Tibial nerve (tissue), 4 donors: ENCODE measurements around the gene ARHGAP26. TPM values are rescaled to one million over a fixed set of nuclear protein-coding genes. Genes with fewer than 3 reads are reported as not detected.

Experiments
- DNase-seq, 2 donors: peaks; one replicate each; pipeline ENCODE4 v3.0.0-alpha.2; 2019; ENCODE audit warnings: low spot score in 2 of 2
- H3K27ac ChIP-seq, 4 donors: fragments of 200-600 bp; sonication (generic) in 3 of 4; one replicate each; pipeline ENCODE4 v1.5.1; 2017 to 2019; ENCODE audit warnings: mild to moderate bottlenecking in 1 of 4
- H3K27me3 ChIP-seq, 2 donors: fragments of 200-600 bp; sonication (generic) in 1 of 2; one replicate each; pipeline versions ENCODE4 v1.5.1 to v1.6.0; 2017 to 2019
- H3K36me3 ChIP-seq, 3 donors: fragments of 200-600 bp; sonication (generic); one replicate each; pipeline ENCODE4 v1.5.1; 2018 to 2019
- H3K4me1 ChIP-seq, 4 donors: fragments of 200-600 bp; sonication (generic) in 3 of 4; one replicate each; pipeline ENCODE4 v1.5.1; 2017 to 2019
- H3K4me3 ChIP-seq, 4 donors: fragments of 200-600 bp; sonication (generic) in 3 of 4; one replicate each; pipeline ENCODE4 v1.5.1; 2017 to 2019; ENCODE audit warnings: mild to moderate bottlenecking in 1 of 4, moderate library complexity in 1 of 4
- H3K9me3 ChIP-seq, 4 donors: fragments of 200-600 bp; sonication (generic) in 3 of 4; one replicate each; pipeline ENCODE4 v1.5.1; 2017 to 2019
- CTCF ChIP-seq, 5 experiments: fragments of 200-600 bp in 3 of 5; fragments of 450-650 bp in 2 of 5; sonication (generic) in 3 of 5; IDR thresholded peaks; one replicate each; pipeline ENCODE4 v1.5.1; 2016 to 2019; ENCODE audit warnings: antibody characterized with exemption in 5 of 5, mild to moderate bottlenecking in 3 of 5, moderate library complexity in 2 of 5
- EP300 ChIP-seq, 2 donors: sonication (generic); formaldehyde crosslinking; IDR thresholded peaks; one replicate each; pipeline ENCODE4 v1.6.1; 2017; ENCODE audit warnings: antibody characterized with exemption in 2 of 2, mild to moderate bottlenecking in 1 of 2
- POLR2A ChIP-seq, 2 donors: fragments of 450-650 bp; IDR thresholded peaks; one replicate each; pipeline ENCODE4 v1.6.1; 2017; ENCODE audit warnings: antibody characterized with exemption in 2 of 2, mild to moderate bottlenecking in 2 of 2, moderate library complexity in 2 of 2
- WGBS, 2 donors: methylation state at CpG; one replicate each; pipeline ENCODE4 v1.1.5; 2018; 5-methylcytosine and 5-hydroxymethylcytosine counted together
- total RNA-seq, 4 donors: library from RNA; depleted of rRNA; stranded (reverse); fragments of >200 nt; gene quantifications; one replicate each; pipeline ENCODE4 v1.1.0, GENCODE V29; 2016

ARHGAP26 gene
- total RNA-seq, 4 donors from 2014 or later: 33.7 to 77.8 (median 57.8) TPM

GRCh38 chr5:143002459-143003327, 232.5 kb downstream of the ARHGAP26 start:
- TF ChIP-seq EP300 (IDR thresholded peaks at IDR 0.05): peak; percentile 89 to 95
- peak; percentile 30 to 51 (median 38) for TF ChIP-seq CTCF (IDR thresholded peaks at IDR 0.05)
- no peak for TF ChIP-seq POLR2A (IDR thresholded peaks at IDR 0.05)
- WGBS, 2 donors: 26 to 36% methylated on average over 7 of the region's 7 CpGs

DNA sequence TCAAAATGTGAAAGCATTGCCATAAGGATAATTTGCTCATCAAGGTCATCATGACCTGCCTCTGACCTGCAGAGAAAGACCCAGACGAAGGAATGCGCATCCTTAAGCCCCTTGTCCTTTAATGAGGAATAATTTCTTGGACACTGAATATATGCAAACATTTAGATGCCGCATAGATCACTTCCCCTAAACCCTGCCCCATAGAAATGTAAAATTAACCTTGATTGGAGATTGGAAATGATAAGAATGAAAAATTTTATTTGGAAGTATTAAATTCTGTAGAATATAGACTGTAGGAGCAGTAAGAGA, 233.1 kb downstream of the ARHGAP26 start:
- 82 to 87% methylated on average over 3 of the region's 3 CpGs for WGBS, 2 donors
- Histone ChIP-seq H3K36me3 (no peaks in the 10 kb centered on the region), H3K27ac (peak overlapping the region in 3 of 4 donors; percentile 25 to 72 (median 72)), H3K4me1 (peaks cover 0 to 62% (median 42%) of the 10 kb centered on the region in 4 donors), H3K4me3 (no peak overlapping the region), H3K9me3 (no peaks in the 10 kb centered on the region), H3K27me3 (no peaks in the 10 kb centered on the region)
- no peak for DNase-seq
- TF ChIP-seq EP300 (IDR thresholded peaks at IDR 0.05) (no peak), CTCF (IDR thresholded peaks at IDR 0.05) (no peak), POLR2A (IDR thresholded peaks at IDR 0.05) (no peak)

More at GRCh38 chr5:143002459-143003327, 232.5 kb downstream of the ARHGAP26 start:
- H3K27me3 ChIP-seq: no peaks in the 10 kb centered on the region
- no peaks in the 10 kb centered on the region for H3K9me3 ChIP-seq
- H3K27ac ChIP-seq: peak overlapping the region in 3 of 4 donors; percentile 56 to 72 (median 72)
- H3K4me1 ChIP-seq: peaks cover 0 to 56% (median 37%) of the 10 kb centered on the region in 4 donors
- no peaks in the 10 kb centered on the region for H3K36me3 ChIP-seq
- peak in 1 of 2 donors; percentile 41 for DNase-seq
- no peak overlapping the region for H3K4me3 ChIP-seq

GRCh38 chr5:143004361-143005145, 234.4 kb downstream of the ARHGAP26 start:
- TF ChIP-seq CTCF (IDR thresholded peaks at IDR 0.05) (no peak), POLR2A (IDR thresholded peaks at IDR 0.05) (no peak), EP300 (IDR thresholded peaks at IDR 0.05) (no peak)
- 64 to 66% methylated on average over 4 of the region's 4 CpGs for WGBS, 2 donors

GRCh38 chr5:143006501-143006900, 236.3 kb downstream of the ARHGAP26 start:
- H3K4me3 ChIP-seq: no peak overlapping the region
- no peaks in the 10 kb centered on the region for H3K9me3 ChIP-seq
- TF ChIP-seq POLR2A (IDR thresholded peaks at IDR 0.05) (no peak), EP300 (IDR thresholded peaks at IDR 0.05) (no peak), CTCF (IDR thresholded peaks at IDR 0.05) (no peak)
- peaks cover 0 to 85% (median 50%) of the 10 kb centered on the region in 4 donors for H3K4me1 ChIP-seq
- H3K27me3 ChIP-seq: no peaks in the 10 kb centered on the region
- H3K27ac ChIP-seq: peak overlapping the region in 3 of 4 donors; percentile 40 to 73 (median 43)
- no peak for DNase-seq
- no peaks in the 10 kb centered on the region for H3K36me3 ChIP-seq

More at GRCh38 chr5:143004361-143005145, 234.4 kb downstream of the ARHGAP26 start:
- H3K36me3 ChIP-seq: no peaks in the 10 kb centered on the region
- H3K4me3 ChIP-seq: no peak overlapping the region
- no peaks in the 10 kb centered on the region for H3K9me3 ChIP-seq
- H3K27me3 ChIP-seq: no peaks in the 10 kb centered on the region
- peaks cover 0 to 73% (median 51%) of the 10 kb centered on the region in 4 donors for H3K4me1 ChIP-seq
- H3K27ac ChIP-seq: no peak overlapping the region
- no peak for DNase-seq
